Measurements from ENCODE around the gene FFAR3.

DNA sequence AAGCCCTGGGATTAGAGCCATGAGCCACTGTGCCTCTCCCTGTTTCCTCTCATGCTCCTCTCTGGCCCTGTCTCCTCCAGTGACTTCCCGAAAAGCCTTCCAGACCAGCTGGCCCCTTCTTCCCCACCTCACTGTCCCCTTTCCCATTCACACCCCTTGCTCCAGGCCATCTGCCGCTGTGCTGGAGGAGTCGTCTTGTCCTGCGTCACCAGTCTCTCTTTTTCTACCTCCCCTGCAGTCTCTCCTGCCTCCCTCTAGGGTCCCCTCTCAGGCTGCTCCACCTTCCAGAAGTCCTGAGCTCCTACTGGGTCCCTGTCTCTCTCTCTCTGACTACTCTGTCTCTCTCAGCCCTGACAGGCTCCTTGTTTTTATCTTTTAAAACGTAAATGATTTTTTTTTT is 15.8 kb upstream of the FFAR3 start:
- TF ChIP-seq CTCF (IDR thresholded peaks at IDR 0.05; ENCODE audit: control extremely low read depth in 1 of 3, insufficient read depth in 1 of 3, low read depth in 1 of 3, low read length in 3 of 3) (no peak), SP4 (IDR thresholded peaks at IDR 0.05; ENCODE audit: low read length) (no peak), EZH2 (IDR thresholded peaks at IDR 0.05; ENCODE audit: low read depth, low read length, severe bottlenecking) (no peak), NRF1 (IDR thresholded peaks at IDR 0.05; ENCODE audit: low read depth, low read length) (no peak), POLR2A (IDR thresholded peaks at IDR 0.05; ENCODE audit: control extremely low read depth in 1 of 2, low read depth in 2 of 2, low read length in 2 of 2) (no peak), POLR2AphosphoS5 (IDR thresholded peaks at IDR 0.05; ENCODE audit: low read depth, low read length) (no peak), GABPA (IDR thresholded peaks at IDR 0.05; ENCODE audit: borderline replicate concordance, insufficient read depth, low read length) (no peak), KDM1A (IDR thresholded peaks at IDR 0.05; ENCODE audit: borderline replicate concordance, low read length) (no peak), SIN3A (conservative IDR thresholded peaks at IDR 0.05 in 1 of 2, IDR thresholded peaks at IDR 0.05 in 1 of 2; ENCODE audit: low read depth in 1 of 2, low read length in 2 of 2) (no peak), MAFK (IDR thresholded peaks at IDR 0.05; ENCODE audit: low read depth, low read length) (no peak), CHD2 (IDR thresholded peaks at IDR 0.05; ENCODE audit: low read length) (no peak)

Data from H1 (cell line).